DMS79 treated with DMSO at 0.1 percent for 48 hours (cell line): ENCODE data around the gene ROBO1.

Experiments used
- DNase-seq: peaks from one replicate; lab custom pipeline; 2025; lab: John Stamatoyannopoulos, UW

Gene ROBO1

DNA sequence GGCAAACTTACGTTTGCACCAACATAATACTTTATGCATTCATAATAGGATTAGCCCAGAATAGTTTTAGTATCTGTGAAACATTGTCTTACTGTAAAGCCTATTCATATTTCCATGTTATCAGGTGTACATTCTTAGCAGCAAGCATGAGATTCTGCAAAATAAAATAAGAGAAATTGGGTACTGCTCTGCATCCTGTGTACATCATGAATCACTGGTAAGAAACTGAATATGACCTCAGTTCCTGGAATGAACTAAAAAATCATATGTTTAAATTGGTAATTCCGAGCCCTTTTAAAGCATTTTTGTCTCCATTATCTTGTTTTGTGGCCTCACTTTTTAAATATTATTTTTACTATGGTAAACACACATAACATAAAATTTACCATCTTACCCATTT is 605.1 kb downstream of the ROBO1 start:
- DNase-seq: no peak

DNA sequence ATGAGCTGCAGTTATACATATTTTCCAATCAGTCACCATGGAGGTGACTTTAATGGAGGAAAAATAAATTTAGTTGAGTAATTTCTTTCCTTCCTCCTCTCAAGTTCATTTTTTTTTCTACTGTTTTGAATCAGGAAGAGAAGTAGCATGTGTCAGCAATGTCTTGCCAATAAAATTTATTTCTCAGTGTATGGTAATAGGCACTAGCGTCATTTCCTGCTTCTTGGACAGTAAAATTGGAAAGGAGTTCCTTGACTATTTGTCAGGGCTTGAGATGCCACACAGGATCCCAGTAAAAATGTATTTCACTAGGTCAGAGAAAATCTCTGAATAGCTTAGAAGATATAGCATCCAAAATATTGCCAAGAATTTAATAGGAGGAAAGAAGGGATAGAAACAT is 605.9 kb downstream of the ROBO1 start:
- no peak for DNase-seq

DNA sequence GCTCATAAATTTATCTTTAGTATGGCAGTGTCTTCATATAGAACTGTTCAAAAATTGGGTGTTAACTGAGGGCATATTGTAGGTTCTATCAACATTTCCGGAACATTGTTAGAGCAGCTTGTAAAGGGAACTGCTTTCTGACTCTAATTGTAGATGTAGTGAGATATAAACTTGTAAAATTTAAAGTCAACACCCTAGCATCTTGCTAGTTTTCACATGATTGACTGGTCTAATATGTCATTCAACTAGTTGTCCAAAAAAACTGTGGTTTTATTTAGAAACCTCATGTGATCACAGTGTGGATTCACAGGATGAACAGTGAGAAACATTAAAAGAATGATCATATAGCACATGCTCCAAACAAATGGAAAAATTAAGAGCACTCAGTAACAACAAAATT is 607.4 kb downstream of the ROBO1 start:
- DNase-seq: no peak

DNA sequence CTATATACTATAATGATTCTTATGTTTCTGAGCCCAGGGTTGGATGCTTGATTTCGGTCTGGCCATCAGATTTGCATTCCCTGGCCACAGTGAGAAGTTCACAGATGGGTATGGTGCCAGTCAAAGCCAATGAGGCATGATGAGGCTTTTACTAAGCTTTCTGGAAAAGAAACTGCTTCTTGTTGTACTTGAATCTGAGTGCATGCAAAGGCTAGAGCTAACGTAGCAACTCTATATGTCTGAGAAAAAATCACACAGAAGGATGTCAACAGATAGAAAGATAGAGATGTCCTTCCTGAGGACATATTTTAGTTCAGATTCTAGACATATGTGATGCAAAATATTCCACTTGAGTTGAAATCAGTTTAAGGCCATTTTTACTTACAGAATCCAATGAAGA is 608.1 kb downstream of the ROBO1 start:
- no peak for DNase-seq

DNA sequence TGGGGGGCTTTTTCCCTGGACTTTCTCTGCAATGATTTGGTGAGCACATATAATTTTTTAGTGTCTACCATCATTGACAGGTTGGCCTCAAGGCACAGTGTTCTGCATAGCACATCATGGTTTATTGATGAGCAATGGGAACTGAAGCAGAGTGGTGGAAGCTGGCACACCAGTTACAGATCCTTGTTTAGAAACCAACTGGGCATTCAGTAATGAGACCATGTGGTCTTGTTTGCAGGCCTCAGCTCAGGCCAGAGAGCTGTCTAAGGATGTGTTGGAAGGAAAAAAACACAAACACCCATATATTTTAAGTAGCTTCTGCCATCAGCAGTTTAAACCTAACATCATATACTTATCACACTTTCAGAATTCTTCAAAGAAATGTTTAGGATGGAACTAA is 610.6 kb downstream of the ROBO1 start:
- DNase-seq: no peak

DNA sequence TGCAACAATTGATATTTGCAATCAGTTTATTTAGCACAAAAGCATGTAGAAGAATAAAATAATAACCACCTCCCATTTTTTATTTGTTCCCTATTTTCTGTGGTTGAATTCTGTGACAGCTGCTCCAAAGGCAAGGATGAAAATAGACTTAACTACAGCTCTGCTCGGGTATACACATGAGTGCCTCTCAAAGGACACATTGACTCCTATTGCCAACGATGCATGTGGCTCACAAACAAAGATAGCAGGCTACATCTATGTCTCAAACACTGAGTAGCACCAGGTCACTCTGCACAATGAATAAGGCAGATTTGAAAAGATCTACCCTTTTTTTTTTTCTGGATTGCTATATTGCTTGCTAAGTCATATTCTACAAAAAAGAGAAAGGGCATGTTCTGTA is 612.9 kb downstream of the ROBO1 start:
- DNase-seq: no peak

DNA sequence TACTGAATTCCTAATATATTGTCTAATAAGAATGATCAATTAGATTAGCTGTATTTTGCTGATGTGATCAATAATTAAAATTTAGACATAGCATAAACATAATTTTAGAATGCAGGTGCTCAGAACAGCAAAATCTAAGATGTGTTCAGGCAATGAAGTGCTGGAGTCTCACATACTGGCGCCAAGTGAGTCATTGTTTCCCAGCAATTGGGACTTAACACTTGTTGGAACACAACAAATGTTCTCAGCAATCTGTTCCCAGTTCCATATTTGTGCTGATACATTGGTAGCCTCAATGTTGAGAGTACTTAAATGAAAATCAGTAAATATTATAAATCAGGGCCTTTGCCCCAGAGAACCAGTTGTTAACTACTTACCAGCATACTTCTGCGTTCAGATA is 619.0 kb downstream of the ROBO1 start:
- no peak for DNase-seq

DNA sequence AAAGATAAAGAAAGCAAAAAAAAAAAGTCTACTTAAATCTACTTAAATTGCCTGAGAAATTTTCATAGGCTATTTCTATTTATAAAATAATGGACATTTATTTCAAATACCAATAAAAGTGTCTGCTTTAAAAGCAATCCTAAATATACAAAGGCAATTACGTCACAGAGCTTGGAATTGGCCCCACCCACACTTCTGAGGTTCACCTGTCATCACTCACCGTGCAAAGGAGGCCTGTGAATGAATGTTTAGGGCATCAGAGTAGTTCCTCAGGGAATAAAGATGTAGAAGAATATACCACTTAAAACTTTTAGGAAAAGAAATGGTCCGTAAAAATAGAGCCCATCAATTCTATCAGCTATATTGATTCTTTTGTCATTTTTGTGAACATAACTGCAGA is 621.8 kb downstream of the ROBO1 start:
- DNase-seq: no peak

DNA sequence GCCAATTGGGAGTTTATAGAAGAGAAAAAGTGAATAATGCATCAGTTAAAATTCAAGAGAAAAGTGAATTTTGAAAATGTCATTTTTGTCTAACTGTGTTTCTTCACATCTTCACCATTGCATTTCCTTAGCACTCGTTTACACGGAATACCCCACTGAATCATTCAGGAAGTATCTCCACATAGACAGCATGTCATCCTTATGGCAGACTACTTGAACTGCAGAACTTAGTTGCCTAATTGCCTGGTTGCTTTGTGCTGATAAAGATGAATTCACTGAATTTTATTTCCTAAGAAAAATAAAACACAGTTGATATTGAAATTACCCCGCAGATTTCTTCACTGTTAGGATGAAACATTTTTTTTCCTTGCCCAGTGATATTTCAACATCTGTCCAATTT is 627.1 kb downstream of the ROBO1 start:
- DNase-seq: no peak

DNA sequence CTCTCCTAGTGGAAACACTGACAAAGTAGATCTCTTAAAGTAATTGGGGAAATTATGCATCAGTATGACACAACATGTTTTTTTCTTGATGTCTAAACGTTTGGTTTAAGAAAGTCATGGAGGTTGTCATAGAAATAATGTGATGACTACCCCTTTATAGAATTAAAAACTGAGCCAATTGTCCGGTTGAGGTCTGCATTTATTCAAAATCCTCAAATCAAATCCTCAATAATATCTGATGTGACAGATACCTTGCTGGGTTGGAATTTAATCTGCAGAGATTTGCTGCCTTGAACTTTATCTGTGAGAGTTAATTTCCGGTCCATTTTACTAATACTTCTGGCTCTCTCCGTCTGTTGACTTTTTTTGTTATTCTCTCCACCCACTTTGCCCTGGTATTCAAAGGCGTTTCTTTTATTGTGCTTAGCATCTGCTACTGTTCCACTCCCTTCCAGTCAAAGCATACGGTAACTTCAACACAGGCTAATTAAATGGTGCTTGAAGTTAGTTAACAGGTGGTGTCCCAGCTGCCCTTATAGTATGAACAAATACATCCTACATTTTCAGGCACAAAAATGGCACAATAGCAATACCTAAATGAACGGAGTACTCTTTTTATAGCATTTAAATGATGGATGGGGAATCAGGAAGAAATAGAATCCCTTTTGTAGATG is 628.3 kb downstream of the ROBO1 start:
- DNase-seq: no peak

DNA sequence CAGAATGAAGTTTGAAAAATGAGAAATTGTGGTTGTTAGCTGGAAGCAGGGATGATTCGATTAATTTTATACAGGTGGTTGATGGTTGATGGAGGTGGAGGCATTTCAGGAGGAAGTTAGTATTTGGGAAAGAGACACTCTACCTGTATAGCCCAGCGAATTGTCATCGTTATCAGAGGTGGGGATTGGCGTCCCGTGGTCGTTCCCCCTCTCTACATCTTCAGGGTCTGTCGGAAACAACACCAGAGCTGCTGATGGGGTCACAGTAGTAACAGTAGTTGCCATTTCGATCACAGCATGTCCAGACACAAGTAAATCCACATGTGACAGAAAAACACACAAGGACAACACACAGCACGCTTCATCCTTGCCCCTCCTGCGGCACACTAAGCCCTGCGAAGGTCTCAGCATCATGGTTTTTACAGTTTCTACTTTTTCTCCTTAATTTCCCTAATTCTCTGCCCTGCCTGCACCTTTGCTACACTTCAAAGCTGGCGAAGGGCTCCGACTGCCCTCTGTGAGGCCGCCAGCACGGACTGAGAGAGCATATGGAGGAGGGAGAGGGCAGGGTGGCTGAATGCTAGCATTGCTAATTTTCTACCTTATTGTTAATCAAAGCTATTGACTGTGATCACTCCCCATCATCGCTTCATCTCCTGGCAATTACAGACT is 642.3 kb downstream of the ROBO1 start:
- DNase-seq: no peak

DNA sequence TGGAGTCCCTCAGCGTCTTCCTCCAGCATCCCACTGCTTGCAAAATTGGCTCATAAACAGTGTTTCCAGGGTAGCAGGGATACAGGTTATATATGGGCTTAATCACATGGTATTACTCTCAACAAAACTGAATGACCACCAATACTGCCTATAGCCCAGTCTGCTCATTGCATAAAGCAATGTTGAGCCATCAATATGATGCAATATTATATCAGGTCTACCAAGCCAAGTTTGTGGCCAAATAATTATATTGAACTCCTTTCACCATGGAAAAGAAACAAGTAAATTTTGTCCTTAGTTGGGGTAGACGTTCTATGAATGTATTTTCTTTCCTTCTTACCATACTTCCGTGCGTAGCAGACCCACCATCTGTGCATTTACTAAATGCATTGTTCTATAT is 652.3 kb downstream of the ROBO1 start:
- DNase-seq: no peak

DNA sequence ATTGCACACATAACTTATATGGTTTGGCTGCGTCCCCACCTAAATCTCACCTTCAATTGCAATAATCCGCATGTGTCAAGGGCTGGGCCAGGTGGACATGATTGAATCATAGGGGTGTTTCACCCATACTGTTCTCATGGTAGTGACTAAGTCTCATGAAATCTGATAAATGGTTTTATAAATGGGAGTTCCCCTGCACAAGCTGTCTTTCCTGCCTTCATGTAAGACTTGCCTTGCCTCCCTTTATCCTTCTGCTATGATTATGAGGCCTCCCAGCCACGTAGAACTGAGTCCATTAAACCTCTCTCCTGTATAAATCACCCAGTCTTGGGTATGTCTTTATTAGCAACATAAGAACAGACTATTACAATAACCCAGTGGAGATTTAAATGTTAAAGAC is 653.9 kb downstream of the ROBO1 start:
- no peak for DNase-seq

DNA sequence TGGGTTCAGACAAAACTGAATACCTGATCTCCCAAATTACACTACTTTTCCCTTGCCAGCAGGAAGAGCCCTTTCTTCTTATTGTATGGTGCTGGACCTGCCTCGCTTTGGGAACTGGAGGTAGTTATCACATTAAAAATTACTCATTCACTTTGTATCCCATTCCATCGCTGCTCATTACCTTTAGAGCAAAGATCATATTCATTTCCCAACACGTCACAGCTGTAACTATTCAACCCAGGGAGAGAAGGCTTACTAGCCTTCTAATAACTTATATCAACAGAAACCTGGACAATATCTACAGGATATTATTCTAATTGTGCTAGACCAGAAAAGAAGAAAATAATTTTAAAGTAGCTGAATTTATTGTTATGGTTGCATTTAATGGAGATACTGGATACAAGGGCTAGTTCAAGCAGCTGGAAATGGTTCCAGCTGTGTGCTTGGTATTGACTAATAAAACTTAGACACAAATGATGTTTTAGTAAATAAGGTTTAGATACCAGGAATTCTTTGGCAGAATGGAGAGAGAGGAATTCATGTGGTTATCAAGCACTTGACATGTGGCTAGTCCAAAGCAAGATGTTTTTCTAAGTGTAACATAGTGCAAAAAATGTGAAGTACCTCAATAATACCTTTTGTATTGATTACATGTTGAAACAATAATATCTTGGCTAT is 656.3 kb downstream of the ROBO1 start:
- no peak for DNase-seq

DNA sequence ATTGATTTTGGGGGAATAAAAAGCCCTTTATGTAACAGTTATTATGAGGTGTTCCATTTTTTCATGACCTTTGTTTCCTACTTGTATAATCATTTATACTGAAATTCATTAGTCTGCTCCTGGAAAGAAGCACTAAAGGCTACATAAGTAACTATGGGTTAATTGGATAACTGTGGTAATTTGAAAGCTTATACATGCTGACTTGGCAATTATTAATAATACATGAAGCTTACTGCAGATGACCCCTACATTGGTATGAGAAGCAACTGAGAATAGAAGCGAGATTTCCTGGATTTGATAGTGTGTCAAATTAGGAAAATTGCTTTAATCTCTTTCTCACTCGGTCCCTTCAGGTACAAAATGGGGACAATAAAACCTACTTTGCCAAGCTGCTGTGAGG is 658.0 kb downstream of the ROBO1 start:
- no peak for DNase-seq

DNA sequence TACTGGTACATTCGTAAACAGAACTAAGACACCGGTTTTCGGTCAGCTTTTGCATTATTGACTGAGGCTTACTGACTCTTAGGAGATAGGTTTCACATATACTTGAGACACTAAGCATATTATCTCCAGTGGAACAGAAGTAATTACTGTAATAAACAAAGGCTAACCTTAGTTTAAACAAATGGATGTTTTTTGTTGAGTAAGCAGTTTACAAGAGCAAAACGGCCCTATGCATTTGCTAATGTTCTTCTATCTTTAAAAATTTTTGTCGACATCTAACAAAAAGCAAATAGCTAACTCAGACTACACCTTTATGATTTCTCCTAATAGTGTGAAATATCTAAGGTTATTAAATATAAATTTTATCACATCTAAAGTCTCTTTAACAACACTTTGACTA is 664.5 kb downstream of the ROBO1 start:
- no peak for DNase-seq

DNA sequence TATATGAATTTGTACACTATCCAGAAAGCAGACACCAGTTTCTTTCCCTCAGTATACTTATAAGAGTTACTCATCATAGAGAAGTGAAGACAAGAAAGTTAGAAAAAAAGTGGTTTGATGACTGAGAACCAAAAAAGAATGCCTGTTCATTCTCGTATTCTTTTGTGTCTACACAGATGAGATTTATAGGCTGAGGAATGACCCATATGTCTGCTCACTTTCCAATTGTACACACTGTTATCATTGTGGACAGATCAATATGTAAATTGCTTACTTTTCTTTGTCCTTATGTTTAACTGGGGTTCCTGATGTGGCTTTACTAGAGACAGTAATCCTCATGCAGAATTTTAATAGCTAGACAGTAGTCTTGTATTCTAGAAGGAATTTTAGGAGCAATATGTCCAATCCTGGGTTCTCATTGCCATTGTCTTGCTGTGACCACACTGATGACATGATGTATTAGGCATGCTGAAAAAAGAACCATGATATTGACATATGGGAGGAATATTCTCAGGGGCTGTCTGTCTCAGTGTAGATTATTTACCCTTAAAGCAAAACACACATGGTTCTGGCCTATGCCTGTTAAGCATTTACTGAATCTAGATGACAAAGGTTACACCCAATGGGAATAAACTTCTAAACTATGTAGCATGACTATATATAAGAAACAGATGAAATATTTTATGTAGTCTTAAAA is 669.7 kb downstream of the ROBO1 start:
- no peak for DNase-seq

DNA sequence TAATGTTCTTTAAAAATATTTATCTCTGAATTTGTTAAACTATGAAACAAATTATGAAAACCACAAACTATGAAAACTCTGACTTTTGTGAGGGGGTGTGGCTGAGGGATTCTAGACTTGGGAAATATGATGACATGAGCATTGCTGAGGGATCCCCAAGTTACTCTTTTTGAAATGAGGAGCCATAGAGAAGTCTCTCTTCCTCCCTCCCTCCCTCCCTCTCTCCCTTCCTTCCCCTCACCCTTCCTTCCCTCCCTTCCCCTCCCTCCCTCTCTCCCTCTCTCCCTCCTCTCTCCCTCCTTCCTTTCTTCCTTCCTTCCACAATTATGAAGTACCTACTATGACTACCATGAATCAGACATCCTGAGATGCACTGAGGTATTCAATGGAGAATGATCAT is 673.1 kb downstream of the ROBO1 start:
- no peak for DNase-seq

DNA sequence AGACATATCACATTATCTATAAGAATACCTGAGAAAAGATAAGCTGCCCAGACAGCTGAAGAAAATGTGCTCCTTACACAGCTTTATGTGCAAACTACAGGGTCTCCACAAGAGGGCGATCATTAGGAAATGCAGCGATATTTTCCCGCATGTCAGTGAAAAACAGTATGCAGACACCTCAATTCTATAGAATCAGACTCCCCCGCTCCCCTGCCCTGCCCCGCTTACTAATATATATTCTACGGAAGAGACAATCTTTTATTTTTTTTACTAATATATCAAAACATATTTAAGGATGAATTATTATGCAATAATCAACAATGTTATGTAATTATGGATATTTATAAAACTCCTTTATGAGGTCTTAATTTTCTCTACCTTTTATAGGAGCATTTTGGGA is 681.3 kb downstream of the ROBO1 start:
- no peak for DNase-seq

DNA sequence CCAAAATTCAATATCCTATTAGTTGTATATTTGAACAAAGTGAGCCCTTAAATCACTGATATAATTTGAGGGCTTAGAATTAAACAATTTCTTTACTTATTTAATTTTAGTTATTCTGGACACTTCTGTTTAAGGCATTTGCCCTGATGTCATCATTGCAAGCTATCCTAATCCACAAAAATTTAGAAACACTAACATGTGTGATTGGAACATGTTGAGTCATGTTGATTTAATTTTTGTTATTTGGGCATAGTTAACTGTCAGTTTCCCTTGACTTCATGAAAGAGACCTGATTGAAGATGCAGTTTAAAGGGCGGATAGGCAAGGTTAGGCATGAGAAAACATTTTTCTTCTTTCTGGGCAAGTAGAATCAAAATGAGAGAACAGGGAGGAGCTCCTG is 682.6 kb downstream of the ROBO1 start:
- DNase-seq: no peak

DNA sequence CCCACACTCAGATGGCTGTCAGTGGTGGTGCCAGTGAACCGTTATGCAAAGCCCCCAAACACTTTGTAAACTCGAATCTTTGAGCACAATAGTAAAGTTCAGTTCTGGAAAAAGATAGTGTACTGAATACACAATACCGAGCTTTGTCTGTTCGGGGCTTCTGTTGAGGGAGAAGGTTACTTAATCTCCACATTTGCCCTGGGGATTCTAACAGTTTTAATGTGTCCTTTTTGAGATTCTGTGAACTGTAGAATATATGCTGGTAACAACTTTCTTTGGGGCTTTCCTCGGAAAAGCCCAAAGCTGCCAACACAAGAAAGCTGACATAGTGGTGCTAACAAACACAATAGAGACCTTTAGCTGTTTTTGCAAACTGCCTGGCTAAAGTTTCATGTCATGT is 686.5 kb downstream of the ROBO1 start:
- DNase-seq: no peak

DNA sequence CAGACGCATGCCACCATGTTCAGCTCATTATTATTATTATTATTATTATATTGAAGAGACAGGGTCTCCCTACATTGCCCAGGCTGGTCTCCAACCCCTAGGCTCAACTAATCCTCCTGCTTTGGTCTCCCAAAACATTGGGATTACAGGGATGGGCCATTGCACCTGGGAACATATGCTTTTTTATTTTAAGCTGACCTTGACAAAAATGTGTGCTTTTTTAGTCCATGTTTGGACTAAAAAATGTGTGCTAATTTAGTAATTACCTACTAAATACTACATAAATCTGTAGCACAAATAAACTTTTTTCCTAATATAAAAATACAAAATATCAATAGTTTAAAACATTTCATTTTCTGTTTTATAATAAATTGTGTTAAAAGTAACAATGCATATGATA is 693.2 kb downstream of the ROBO1 start:
- DNase-seq: no peak

DNA sequence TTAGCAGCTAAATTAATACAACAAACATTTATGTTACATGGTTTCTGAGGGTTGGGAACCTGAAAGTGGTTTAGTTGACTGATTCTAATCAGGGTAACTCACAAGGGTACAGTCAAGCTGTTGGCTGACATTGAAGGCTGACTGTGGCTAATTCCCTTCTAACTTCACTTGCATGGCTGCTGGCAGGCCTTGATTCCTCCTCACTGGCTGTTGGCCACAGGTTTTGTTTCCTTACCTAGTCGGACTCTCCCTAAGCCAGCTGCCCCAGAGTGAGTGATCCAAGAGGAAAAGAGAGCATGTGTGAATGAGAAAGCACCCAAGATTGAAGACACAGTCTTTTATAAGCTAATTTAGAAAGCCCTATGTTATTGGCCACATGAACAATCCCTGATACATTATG is 700.1 kb downstream of the ROBO1 start:
- DNase-seq: no peak
